HCT116 (cell line): Measurements from ENCODE around the gene C1QTNF9B.
"Not testable (repeated sequence)": the region's sequence is repeated elsewhere in the genome, so short reads cannot be mapped to it uniquely, and the experiment has no call there.

ENCODE experiments used
- CBX3 ChIP-seq: IDR thresholded peaks from 2 replicates; pipeline ENCODE4 v1.6.1; 2012; ENCODE audit warnings: low read depth
- CEBPB ChIP-seq: IDR thresholded peaks from 2 replicates; pipeline ENCODE4 v1.6.1; 2012; ENCODE audit warnings: low read depth
- EZH2 ChIP-seq: fragments of 200-600 bp; sonication (generic); IDR thresholded peaks from 2 replicates; pipeline ENCODE4 v1.6.1; 2017; ENCODE audit warnings: antibody characterized with exemption, mixed run types
- POLR2A ChIP-seq: IDR thresholded peaks from 2 replicates; pipeline ENCODE4 v1.7.0; 2011; ENCODE audit warnings: borderline replicate concordance; ENCODE audit not compliant: insufficient read depth, insufficient read length; ENCODE audit errors: extremely low read depth
- POLR2AphosphoS5 ChIP-seq: IDR thresholded peaks from 2 replicates; pipeline ENCODE4 v1.6.1; 2011; ENCODE audit warnings: mild to moderate bottlenecking, low read depth, low read length, moderate library complexity
- TCF7L2 ChIP-seq: IDR thresholded peaks from 2 replicates; pipeline ENCODE4 v1.7.0; 2011; ENCODE audit warnings: borderline replicate concordance, inconsistent platforms; ENCODE audit not compliant: insufficient read depth, insufficient read length; ENCODE audit errors: extremely low read depth
- YY1 ChIP-seq: IDR thresholded peaks from 2 replicates; pipeline ENCODE4 v1.6.1; 2011; ENCODE audit warnings: low read length, low read depth, moderate library complexity, mild to moderate bottlenecking; ENCODE audit not compliant: insufficient replicate concordance; ENCODE audit errors: extremely low read depth
- ZNF274 ChIP-seq: fragments of 200-500 bp; sonication (Bioruptor generic); IDR thresholded peaks from 2 replicates; pipeline ENCODE4 v1.6.1; 2014; ENCODE audit warnings: mild to moderate bottlenecking, low read depth, low read length, inconsistent platforms
- TF ChIP-seq, protein P1 (sequence below), 3 experiments: fragments of 200-600 bp in 1 of 3; sonication (generic) in 1 of 3; IDR thresholded peaks in 2 of 3; conservative IDR thresholded peaks in 1 of 3; 2 replicates each; pipeline ENCODE4 v1.5.1; 2012 to 2017; ENCODE audit warnings: low read depth in 2 of 3, low read length in 2 of 3, antibody characterized with exemption in 1 of 3, borderline replicate concordance in 1 of 3, control low read depth in 1 of 3, mild to moderate bottlenecking in 1 of 3, mixed read lengths in 1 of 3, mixed run types in 1 of 3, moderate library complexity in 1 of 3; ENCODE audit not compliant: insufficient read depth in 1 of 3
- TF ChIP-seq, protein P2 (sequence below): IDR thresholded peaks from 2 replicates; pipeline ENCODE4 v1.6.1; 2012
- TF ChIP-seq, protein P3 (sequence below): IDR thresholded peaks from 2 replicates; pipeline ENCODE4 v1.6.1; 2012

DNA sequence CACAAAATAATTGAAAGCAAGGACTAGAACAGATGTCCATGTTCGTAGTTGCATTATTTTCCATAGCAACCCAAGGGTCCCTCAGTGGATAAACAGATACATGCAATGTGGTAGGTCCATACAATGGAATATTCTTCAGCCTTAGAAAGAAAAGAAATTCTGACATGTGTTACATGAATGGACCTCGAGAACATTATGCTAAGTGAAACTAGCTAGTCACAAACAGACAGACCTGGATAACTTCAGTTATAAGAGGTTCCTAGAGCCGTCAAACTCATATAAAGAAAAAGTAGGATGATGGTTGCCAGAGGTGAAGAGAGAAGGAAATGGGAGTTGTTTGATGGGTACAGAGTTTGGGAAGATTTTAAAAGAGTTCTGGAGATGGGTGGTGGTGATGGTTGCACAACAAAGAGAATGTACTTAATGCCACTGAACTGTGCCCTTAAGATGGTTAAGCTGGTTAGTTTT, at the start of gene C1QTNF9B:
- not testable (repeated sequence) for TF ChIP-seq POLR2AphosphoS5, EZH2, ZNF274, POLR2A, CEBPB, TCF7L2, CBX3, YY1
- TF ChIP-seq, protein P1, sequence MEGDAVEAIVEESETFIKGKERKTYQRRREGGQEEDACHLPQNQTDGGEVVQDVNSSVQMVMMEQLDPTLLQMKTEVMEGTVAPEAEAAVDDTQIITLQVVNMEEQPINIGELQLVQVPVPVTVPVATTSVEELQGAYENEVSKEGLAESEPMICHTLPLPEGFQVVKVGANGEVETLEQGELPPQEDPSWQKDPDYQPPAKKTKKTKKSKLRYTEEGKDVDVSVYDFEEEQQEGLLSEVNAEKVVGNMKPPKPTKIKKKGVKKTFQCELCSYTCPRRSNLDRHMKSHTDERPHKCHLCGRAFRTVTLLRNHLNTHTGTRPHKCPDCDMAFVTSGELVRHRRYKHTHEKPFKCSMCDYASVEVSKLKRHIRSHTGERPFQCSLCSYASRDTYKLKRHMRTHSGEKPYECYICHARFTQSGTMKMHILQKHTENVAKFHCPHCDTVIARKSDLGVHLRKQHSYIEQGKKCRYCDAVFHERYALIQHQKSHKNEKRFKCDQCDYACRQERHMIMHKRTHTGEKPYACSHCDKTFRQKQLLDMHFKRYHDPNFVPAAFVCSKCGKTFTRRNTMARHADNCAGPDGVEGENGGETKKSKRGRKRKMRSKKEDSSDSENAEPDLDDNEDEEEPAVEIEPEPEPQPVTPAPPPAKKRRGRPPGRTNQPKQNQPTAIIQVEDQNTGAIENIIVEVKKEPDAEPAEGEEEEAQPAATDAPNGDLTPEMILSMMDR (IDR thresholded peaks at IDR 0.05 in 2 of 3, conservative IDR thresholded peaks at IDR 0.05 in 1 of 3; ENCODE audit: borderline replicate concordance in 1 of 3, insufficient read depth in 1 of 3, low read depth in 2 of 3, low read length in 2 of 3), result not testable (repeated sequence)
- TF ChIP-seq, protein P2, sequence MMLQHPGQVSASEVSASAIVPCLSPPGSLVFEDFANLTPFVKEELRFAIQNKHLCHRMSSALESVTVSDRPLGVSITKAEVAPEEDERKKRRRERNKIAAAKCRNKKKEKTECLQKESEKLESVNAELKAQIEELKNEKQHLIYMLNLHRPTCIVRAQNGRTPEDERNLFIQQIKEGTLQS, result not testable (repeated sequence)
- TF ChIP-seq, protein P3, sequence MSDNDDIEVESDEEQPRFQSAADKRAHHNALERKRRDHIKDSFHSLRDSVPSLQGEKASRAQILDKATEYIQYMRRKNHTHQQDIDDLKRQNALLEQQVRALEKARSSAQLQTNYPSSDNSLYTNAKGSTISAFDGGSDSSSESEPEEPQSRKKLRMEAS, result not testable (repeated sequence)
